Neural progenitor cell (in vitro differentiated cells): ENCODE results near the gene MFAP3L.

ENCODE experiments used
- CTCF ChIP-seq: fragments of 200-600 bp; sonication (generic); IDR thresholded peaks from 2 replicates; pipeline ENCODE4 v1.5.1; 2017; ENCODE audit warnings: antibody characterized with exemption, mild to moderate bottlenecking
- EZH2 ChIP-seq: fragments of 200-600 bp; sonication (generic); IDR thresholded peaks from 2 replicates; pipeline ENCODE4 v1.6.1; 2017; ENCODE audit warnings: antibody characterized with exemption, mild to moderate bottlenecking, moderate library complexity

GRCh38 chr4:170058826-170059225 lies 32.6 kb upstream of the MFAP3L start:
- no peak for TF ChIP-seq CTCF
- TF ChIP-seq EZH2 = no peak
